H1 (cell line): ENCODE data around the gene KLF2. TPM values are rescaled to one million over a fixed set of nuclear protein-coding genes. Genes with fewer than 3 reads are reported as not detected.
A peak's percentile ranks its signal among the peaks of the same experiment; 100 is the strongest.

Experiments used
- CTCF ChIA-PET: fragments of 300-600 bp; sonication (Branson Sonifier 250); formaldehyde crosslinking; loops from one replicate; lab custom pipeline; 2021; ENCODE audit not compliant: partially characterized antibody; lab: Charles Lee
- POLR2A ChIA-PET: fragments of 300-600 bp; sonication (Branson Sonifier 250); formaldehyde crosslinking; loops from one replicate; lab custom pipeline; 2021; ENCODE audit warnings: inconsistent platforms; ENCODE audit not compliant: partially characterized antibody; lab: Charles Lee
- DNase-seq, 2 experiments: peaks; one replicate each; pipeline versions ENCODE4 v3.0.0 to v3.0.0-alpha.2; 2010 to 2022; ENCODE audit warnings: low spot score in 2 of 2, low read depth in 1 of 2, mixed read lengths in 1 of 2
- FAIRE-seq: peaks from 2 replicates; lab custom pipeline; 2011; peaks lifted over from hg19 to GRCh38; lab: Jason Lieb, UNC
- H2AFZ ChIP-seq: 2 replicates; pipeline ENCODE4 v1.8.1; 2012; ENCODE audit warnings: low read length, inconsistent platforms
- H2AK5ac ChIP-seq: 2 replicates; pipeline ENCODE4 v1.6.1; 2013; ENCODE audit warnings: low read depth, low read length
- H2BK120ac ChIP-seq: replicated peaks from 2 replicates; pipeline ENCODE3; 2013; ENCODE audit warnings: low read depth, low read length, inconsistent platforms
- H2BK12ac ChIP-seq: 2 replicates; pipeline ENCODE4 v1.6.1; 2013; ENCODE audit warnings: low read depth, low read length
- H2BK15ac ChIP-seq: 2 replicates; pipeline ENCODE4 v1.6.1; 2013; ENCODE audit warnings: low read length
- H2BK20ac ChIP-seq: 2 replicates; pipeline ENCODE4 v1.6.1; 2013; ENCODE audit warnings: low read length
- H2BK5ac ChIP-seq: 2 replicates; pipeline ENCODE4 v1.6.1; 2013; ENCODE audit warnings: low read depth, low read length
- H3K14ac ChIP-seq: 2 replicates; pipeline ENCODE4 v1.6.1; 2013; ENCODE audit warnings: inconsistent platforms; ENCODE audit not compliant: insufficient read length
- H3K18ac ChIP-seq: 2 replicates; pipeline ENCODE4 v1.6.1; 2013; ENCODE audit warnings: low read length; ENCODE audit errors: extremely low read depth
- H3K23ac ChIP-seq: 2 replicates; pipeline ENCODE4 v1.6.1; 2013; ENCODE audit warnings: inconsistent platforms; ENCODE audit not compliant: insufficient read length
- H3K23me2 ChIP-seq: 2 replicates; pipeline ENCODE4 v1.6.1; 2013; ENCODE audit warnings: low read depth, low read length
- H3K27ac ChIP-seq: 2 replicates; pipeline ENCODE4 v1.6.1; 2011; ENCODE audit warnings: low read depth, low read length, inconsistent platforms
- H3K27me3 ChIP-seq, 4 experiments: replicated peaks in 1 of 4; 1 replicate in 1 of 4; 2 replicates in 3 of 4; pipeline versions ENCODE4 v1.6.1 to v1.8.1; 2011 to 2013; ENCODE audit warnings: low read length in 3 of 4, mild to moderate bottlenecking in 3 of 4, inconsistent platforms in 2 of 4, mixed read lengths in 2 of 4, moderate library complexity in 1 of 4; ENCODE audit not compliant: control insufficient read depth in 3 of 4, insufficient read depth in 3 of 4; ENCODE audit errors: extremely low read depth in 1 of 4
- H3K36me3 ChIP-seq, 4 experiments: 2 replicates each; pipeline versions ENCODE4 v1.6.1 to v1.8.1; 2011 to 2013; ENCODE audit warnings: mild to moderate bottlenecking in 4 of 4, low read length in 3 of 4, moderate library complexity in 2 of 4, control low read depth in 1 of 4, inconsistent platforms in 1 of 4; ENCODE audit not compliant: insufficient read depth in 4 of 4, control insufficient read depth in 2 of 4
- H3K4ac ChIP-seq: replicated peaks from 2 replicates; pipeline ENCODE3; 2013; ENCODE audit warnings: low read length, low read depth, mixed read lengths, inconsistent platforms; ENCODE audit not compliant: insufficient read length
- H3K4me1 ChIP-seq, 4 experiments: replicated peaks in 1 of 4; 1 replicate in 1 of 4; 2 replicates in 3 of 4; pipeline versions ENCODE4 v1.6.1 to v1.8.1; 2011 to 2013; ENCODE audit warnings: low read length in 3 of 4, inconsistent platforms in 2 of 4, mixed read lengths in 1 of 4; ENCODE audit not compliant: insufficient read depth in 4 of 4, control insufficient read depth in 3 of 4
- H3K4me2 ChIP-seq, 2 experiments: 2 replicates each; pipeline versions ENCODE4 v1.6.1 to v1.8.1; 2011 to 2013; ENCODE audit warnings: low read depth in 2 of 2, low read length in 2 of 2, control low read depth in 1 of 2, inconsistent platforms in 1 of 2, mild to moderate bottlenecking in 1 of 2; ENCODE audit not compliant: insufficient read depth in 1 of 2
- H3K4me3 ChIP-seq, 4 experiments: fragments of 200-600, 300-600 bp in 1 of 4; sonication (generic), shearing (Covaris generic), sonication (Bioruptor Twin) in 1 of 4; 2 replicates each; pipeline versions ENCODE4 v1.5.1 to v1.8.1; 2011 to 2016; ENCODE audit warnings: low read length in 4 of 4, low read depth in 3 of 4, control low read depth in 2 of 4, inconsistent platforms in 2 of 4, mild to moderate bottlenecking in 2 of 4, mixed read lengths in 1 of 4, moderate library complexity in 1 of 4; ENCODE audit not compliant: insufficient read depth in 2 of 4; ENCODE audit errors: extremely low read depth in 1 of 4
- H3K56ac ChIP-seq: replicated peaks from 2 replicates; pipeline ENCODE3; 2013; ENCODE audit warnings: low read depth, mild to moderate bottlenecking, mixed read lengths, low read length, inconsistent platforms; ENCODE audit not compliant: insufficient read length
- H3K79me1 ChIP-seq: 2 replicates; pipeline ENCODE4 v1.6.1; 2013; ENCODE audit warnings: low read depth, low read length, control low read depth
- H3K79me2 ChIP-seq, 2 experiments: 2 replicates each; pipeline versions ENCODE4 v1.6.1 to v1.8.1; 2012 to 2013; ENCODE audit warnings: low read length in 2 of 2, mild to moderate bottlenecking in 2 of 2, inconsistent platforms in 1 of 2; ENCODE audit not compliant: insufficient read depth in 2 of 2, control insufficient read depth in 1 of 2
- H3K9ac ChIP-seq, 4 experiments: replicated peaks in 1 of 4; 1 replicate in 1 of 4; 2 replicates in 3 of 4; pipeline versions ENCODE4 v1.6.1 to v1.8.1; 2011 to 2013; ENCODE audit warnings: low read depth in 3 of 4, low read length in 3 of 4, control low read depth in 2 of 4, mild to moderate bottlenecking in 2 of 4, moderate library complexity in 2 of 4, inconsistent platforms in 1 of 4; ENCODE audit errors: extremely low read depth in 1 of 4
- H3K9me3 ChIP-seq, 2 experiments: 2 replicates each; pipeline versions ENCODE4 v1.6.1 to v1.8.1; 2012 to 2013; ENCODE audit warnings: mild to moderate bottlenecking in 2 of 2, moderate library complexity in 2 of 2, control low read depth in 1 of 2, inconsistent platforms in 1 of 2, low read depth in 1 of 2, low read length in 1 of 2, mixed read lengths in 1 of 2; ENCODE audit not compliant: insufficient read depth in 2 of 2
- H4K20me1 ChIP-seq, 2 experiments: replicated peaks in 1 of 2; 2 replicates each; pipeline versions ENCODE3 to v1.8.1; 2011 to 2013; ENCODE audit warnings: inconsistent platforms in 2 of 2, low read length in 2 of 2, mild to moderate bottlenecking in 1 of 2; ENCODE audit not compliant: insufficient read depth in 2 of 2, control insufficient read depth in 1 of 2
- H4K5ac ChIP-seq: 2 replicates; pipeline ENCODE4 v1.6.1; 2013; ENCODE audit warnings: low read length, low read depth, mixed read lengths, inconsistent platforms; ENCODE audit not compliant: insufficient read length
- H4K8ac ChIP-seq: 2 replicates; pipeline ENCODE4 v1.8.0; 2013; ENCODE audit warnings: mild to moderate bottlenecking, moderate library complexity, low read length, inconsistent platforms; ENCODE audit not compliant: insufficient read depth; ENCODE audit errors: extremely low read depth
- H4K91ac ChIP-seq: replicated peaks from 2 replicates; pipeline ENCODE3; 2013; ENCODE audit warnings: low read length, mixed read lengths, inconsistent platforms; ENCODE audit not compliant: insufficient read length
- BACH1 ChIP-seq: IDR thresholded peaks from 2 replicates; pipeline ENCODE4 v1.6.1; 2012; ENCODE audit warnings: low read length, improper control_type of control experiment
- CREB1 ChIP-seq: IDR thresholded peaks from 2 replicates; pipeline ENCODE4 v1.6.1; 2012; ENCODE audit warnings: inconsistent platforms
- EZH2 ChIP-seq: fragments of 200-600 bp; sonication (generic); IDR thresholded peaks from 2 replicates; pipeline ENCODE4 v1.7.1; 2012; ENCODE audit warnings: low read depth, mild to moderate bottlenecking, moderate library complexity, low read length, inconsistent platforms; ENCODE audit not compliant: severe bottlenecking
- GABPA ChIP-seq: IDR thresholded peaks from 2 replicates; pipeline ENCODE4 v1.6.1; 2011; ENCODE audit warnings: mild to moderate bottlenecking, low read length, moderate library complexity, borderline replicate concordance; ENCODE audit not compliant: insufficient read depth
- GTF2F1 ChIP-seq: IDR thresholded peaks from 2 replicates; pipeline ENCODE4 v1.6.1; 2012; ENCODE audit warnings: low read depth, low read length, improper control_type of control experiment, borderline replicate concordance
- JUN ChIP-seq: IDR thresholded peaks from 2 replicates; pipeline ENCODE4 v1.6.1; 2011; ENCODE audit warnings: low read depth, mild to moderate bottlenecking, improper control_type of control experiment, low read length
- KDM1A ChIP-seq: fragments of 200-600, 300-600 bp; sonication (generic); IDR thresholded peaks from 2 replicates; pipeline ENCODE4 v1.7.1; 2016; ENCODE audit warnings: mild to moderate bottlenecking, low read length, borderline replicate concordance
- KDM5A ChIP-seq: fragments of 200-600 bp; IDR thresholded peaks from 2 replicates; pipeline ENCODE4 v1.7.1; 2012; ENCODE audit warnings: mild to moderate bottlenecking, low read length, inconsistent platforms, mixed read lengths
- POLR2A ChIP-seq, 2 experiments: IDR thresholded peaks; 1 replicate in 1 of 2; 2 replicates in 1 of 2; pipeline ENCODE4 v1.6.1; 2011; ENCODE audit warnings: low read depth in 2 of 2, low read length in 2 of 2, mild to moderate bottlenecking in 2 of 2; ENCODE audit errors: control extremely low read depth in 1 of 2
- RFX5 ChIP-seq: IDR thresholded peaks from 2 replicates; pipeline ENCODE4 v1.6.1; 2011; ENCODE audit warnings: low read depth, low read length, improper control_type of control experiment, borderline replicate concordance
- RNF2 ChIP-seq: fragments of 200-900, 300-1000 bp; sonication (generic); IDR thresholded peaks from 2 replicates; pipeline ENCODE4 v1.7.1; 2016; ENCODE audit warnings: borderline replicate concordance, low read depth, mild to moderate bottlenecking, antibody characterized with exemption, low read length; ENCODE audit not compliant: poor library complexity, severe bottlenecking; ENCODE audit errors: missing control alignments
- SP2 ChIP-seq: IDR thresholded peaks from 2 replicates; pipeline ENCODE4 v1.6.1; 2012; ENCODE audit warnings: mild to moderate bottlenecking, low read length, inconsistent platforms
- SP4 ChIP-seq: IDR thresholded peaks from 2 replicates; pipeline ENCODE4 v1.6.1; 2012; ENCODE audit warnings: low read length, inconsistent platforms
- YY1 ChIP-seq: IDR thresholded peaks from 2 replicates; pipeline ENCODE4 v1.6.1; 2011; ENCODE audit warnings: low read depth, mild to moderate bottlenecking, low read length
- WGBS, 2 experiments: shearing (Covaris generic) in 1 of 2; methylation state at CpG; one replicate each; pipeline versions ENCODE4 v1.1.6 to v1.1.7; 2013 to 2015; ENCODE audit warnings: low lambda C conversion rate in 2 of 2, mixed read lengths in 2 of 2, inconsistent platforms in 1 of 2, low coverage in 1 of 2, missing lambda C conversion rate in 1 of 2; ENCODE audit not compliant: insufficient replicate concordance in 2 of 2, insufficient coverage in 1 of 2, insufficient read length in 1 of 2; ENCODE audit errors: extremely low coverage in 1 of 2, missing lambda C conversion rate in 1 of 2; 5-methylcytosine and 5-hydroxymethylcytosine counted together
- polyA plus RNA-seq, 7 experiments: library from polyadenylated mRNA; depleted of rRNA in 3 of 7; stranded (reverse) in 5 of 7; unstranded in 2 of 7; fragments of >200 nt in 5 of 7; fragments of 200-250 nt in 2 of 7; gene quantifications; 1 replicate in 5 of 7; 2 replicates in 1 of 7; 4 replicates in 1 of 7; pipeline versions ENCODE4 v1.2.1 to v1.2.3, GENCODE V29; 2011 to 2013; ENCODE audit warnings: missing spikeins in 2 of 7, mixed read lengths in 2 of 7
- total RNA-seq: library from RNA; stranded (reverse); fragmentation: NEBNext Ultra II Directional; extraction: Animal tissue kit (Norgen Biotek cat#: 25700); gene quantifications from 2 replicates; pipeline ENCODE4 v1.2.1, GENCODE V29; 2021

Gene KLF2
- total and polyA plus RNA-seq, 2 of the 8 experiments (the other 6 are each of a cell fraction or from before 2014, with no cell fraction given), result 0.19 to 0.33 TPM

DNA sequence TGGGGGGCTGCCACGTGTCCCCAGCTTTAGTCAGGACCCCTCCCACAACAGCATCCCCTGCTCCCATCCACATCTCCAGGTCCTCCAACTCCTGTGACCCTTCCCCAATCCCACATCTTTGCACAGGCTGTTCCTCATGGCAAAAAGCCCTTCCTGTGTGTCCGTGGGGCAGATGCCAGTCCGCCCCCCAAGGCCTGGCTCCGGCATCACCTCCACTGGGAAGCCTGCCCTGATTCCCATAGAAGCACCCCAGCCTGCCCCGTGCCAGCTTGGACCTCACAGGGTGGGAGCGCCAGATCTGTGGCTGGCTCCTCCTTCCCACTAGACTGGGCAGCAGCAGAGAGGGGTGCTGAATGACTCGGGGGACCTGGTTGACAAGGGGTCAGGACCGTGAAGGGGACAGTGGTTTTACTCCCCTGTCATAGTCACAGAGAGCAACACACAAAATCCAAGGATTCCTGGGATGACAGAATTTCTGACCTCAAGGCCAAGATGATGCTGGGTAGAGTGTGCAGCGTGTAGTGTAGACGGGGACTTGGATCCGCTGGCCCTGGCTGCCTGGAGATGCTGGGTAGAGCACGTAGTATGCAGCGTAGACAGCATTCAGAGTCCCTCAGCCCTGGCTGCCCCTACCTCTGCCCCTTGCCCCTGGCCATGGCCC lies 13.3 kb downstream of the KLF2 start:
- Histone ChIP-seq H2BK5ac (no peak overlapping the region), H3K23me2 (no peaks in the 10 kb centered on the region), H2BK12ac (peak overlapping the region; percentile 87; the same call in 1 of the 2 replicates), H2BK20ac (no peak overlapping the region), H4K5ac (no peak overlapping the region), H3K27me3 (no peaks in the 10 kb centered on the region; a peak in 2 of 7 replicates), H3K4me3 (no peak overlapping the region), H3K4me2 (no peak overlapping the region), H3K56ac (no peak overlapping the region), H4K20me1 (no peaks in the 10 kb centered on the region), H4K91ac (no peak overlapping the region), H3K36me3 (no peaks in the 10 kb centered on the region), H4K8ac (no peak overlapping the region; the same call in 1 of the 2 replicates), H3K79me2 (no peaks in the 10 kb centered on the region), H3K23ac (no peak overlapping the region), H3K4ac (no peak overlapping the region), H3K14ac (no peak overlapping the region), H3K27ac (no peak overlapping the region), H3K79me1 (no peaks in the 10 kb centered on the region), H2AK5ac (no peak overlapping the region), H3K4me1 (peaks cover 0 to 6% (median 5%) of the 10 kb centered on the region in 4 experiments; a peak in 4 of 7 replicates), H2BK15ac (no peak overlapping the region), H3K18ac (peak overlapping the region; percentile 75; the same call in 1 of the 2 replicates), H2AFZ (no peak overlapping the region), H3K9ac (no peak overlapping the region), H2BK120ac (no peak overlapping the region), H3K9me3 (no peaks in the 10 kb centered on the region)
- no peak for DNase-seq
- POLR2A ChIA-PET, result interaction anchor here (0.6 to 1.9 kb wide), 4 partner anchors 8 to 77 kb away, joined by 3 to 5 read pairs (median 4); no protein-coding TSS in a partner anchor
- CTCF ChIA-PET, result interaction anchor here (0.6 to 1.9 kb wide), 9 partner anchors 9 to 90 kb away, joined by 3 to 5 read pairs (median 3); no protein-coding TSS in a partner anchor
- no peak for FAIRE-seq
- WGBS, 2 experiments, result 91% methylated on average over 13 of the region's 13 CpGs; no CpG with 5 or more reads in 1 of the 2 experiments
- TF ChIP-seq KDM5A, result no peak
- TF ChIP-seq SP2, result no peak
- no peak for TF ChIP-seq SP4
- TF ChIP-seq EZH2, result no peak
- no peak for TF ChIP-seq BACH1
- no peak for TF ChIP-seq GABPA
- no peak for TF ChIP-seq JUN
- TF ChIP-seq KDM1A, result no peak
- no peak for TF ChIP-seq RNF2
- TF ChIP-seq YY1, result no peak
- no peak for TF ChIP-seq RFX5
- no peak for TF ChIP-seq POLR2A (IDR thresholded peaks at IDR 0.05; ENCODE audit: control extremely low read depth in 1 of 2, low read depth in 2 of 2, low read length in 2 of 2)
- TF ChIP-seq GTF2F1, result no peak
- no peak for TF ChIP-seq CREB1
